Skeletal muscle tissue (tissue), 4 donors: ENCODE results near the gene SMIM9. TPM values are rescaled to one million over a fixed set of nuclear protein-coding genes. Genes with fewer than 3 reads are reported as not detected.

Source experiments
- H3K27ac ChIP-seq: one replicate; pipeline ENCODE4 v1.7.0; 2013; ENCODE audit warnings: mild to moderate bottlenecking, low read depth, low read length, inconsistent platforms
- H3K27me3 ChIP-seq, 3 donors: one replicate each; pipeline ENCODE4 v1.7.0; 2013; ENCODE audit warnings: low read length in 3 of 3; ENCODE audit not compliant: control insufficient read depth in 3 of 3, insufficient read depth in 3 of 3
- H3K36me3 ChIP-seq, 3 donors: one replicate each; pipeline ENCODE4 v1.7.0; 2013; ENCODE audit warnings: low read length in 3 of 3; ENCODE audit not compliant: control insufficient read depth in 3 of 3, insufficient read depth in 3 of 3
- H3K4me1 ChIP-seq, 3 donors: one replicate each; pipeline ENCODE4 v1.7.0; 2013; ENCODE audit warnings: low read length in 3 of 3, mild to moderate bottlenecking in 3 of 3; ENCODE audit not compliant: control insufficient read depth in 3 of 3, insufficient read depth in 3 of 3
- H3K4me3 ChIP-seq, 3 donors: one replicate each; pipeline ENCODE4 v1.7.0; 2013; ENCODE audit warnings: low read length in 3 of 3
- H3K9ac ChIP-seq, 3 donors: one replicate each; pipeline ENCODE4 v1.7.0; 2013; ENCODE audit warnings: low read length in 3 of 3, mild to moderate bottlenecking in 3 of 3, moderate library complexity in 2 of 3, low read depth in 1 of 3
- H3K9me3 ChIP-seq, 3 donors: one replicate each; pipeline ENCODE4 v1.7.0; 2013; ENCODE audit warnings: low read length in 3 of 3; ENCODE audit not compliant: control insufficient read depth in 3 of 3
- total RNA-seq: library from RNA; depleted of rRNA; stranded (reverse); fragments of >200 nt; gene quantifications from one replicate; pipeline ENCODE4 v1.2.3, GENCODE V29; 2014
- donor health status: Osteomylitis.

The SMIM9 gene
- total RNA-seq, 1 donor from 2014 or later: not detected

DNA sequence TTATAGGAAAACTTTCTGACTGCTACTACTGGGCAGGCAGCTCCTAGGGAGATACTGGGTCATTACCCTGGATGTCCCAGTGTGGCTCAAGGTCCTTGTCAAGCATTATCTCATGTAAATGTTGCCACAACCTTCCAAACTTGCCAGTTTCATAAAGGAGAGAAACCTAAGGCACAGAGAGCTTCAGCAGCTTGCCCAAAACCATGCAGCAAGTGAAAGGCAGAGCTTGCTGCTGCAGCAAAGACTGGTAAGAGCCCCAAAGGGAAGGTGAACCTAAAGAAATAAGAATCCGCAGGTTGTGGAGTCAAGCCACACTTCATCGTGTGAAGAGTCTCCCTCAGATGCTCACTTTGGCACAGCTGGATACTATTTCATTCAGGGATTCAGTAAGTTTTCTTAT lies 31.5 kb downstream of the SMIM9 start:
- Histone ChIP-seq H3K4me3 (no peak overlapping the region), H3K27me3 (no peaks in the 10 kb centered on the region), H3K27ac (no peak overlapping the region), H3K9ac (no peak overlapping the region), H3K9me3 (no peaks in the 10 kb centered on the region), H3K4me1 (peaks cover 14 to 21% (median 19%) of the 10 kb centered on the region in 3 donors), H3K36me3 (no peaks in the 10 kb centered on the region)

- no peaks in the 10 kb centered on the region for H3K27me3 ChIP-seq
- no peaks in the 10 kb centered on the region for H3K9me3 ChIP-seq
- H3K4me3 ChIP-seq: no peak overlapping the region
- peak overlapping the region; percentile 26 for H3K27ac ChIP-seq
- peaks cover 11 to 16% (median 16%) of the 10 kb centered on the region in 3 donors for H3K4me1 ChIP-seq
- H3K36me3 ChIP-seq: no peaks in the 10 kb centered on the region
- H3K9ac ChIP-seq: no peak overlapping the region
Measured at GRCh38 chrX:154800478-154801210, 33.8 kb downstream of the SMIM9 start.

DNA sequence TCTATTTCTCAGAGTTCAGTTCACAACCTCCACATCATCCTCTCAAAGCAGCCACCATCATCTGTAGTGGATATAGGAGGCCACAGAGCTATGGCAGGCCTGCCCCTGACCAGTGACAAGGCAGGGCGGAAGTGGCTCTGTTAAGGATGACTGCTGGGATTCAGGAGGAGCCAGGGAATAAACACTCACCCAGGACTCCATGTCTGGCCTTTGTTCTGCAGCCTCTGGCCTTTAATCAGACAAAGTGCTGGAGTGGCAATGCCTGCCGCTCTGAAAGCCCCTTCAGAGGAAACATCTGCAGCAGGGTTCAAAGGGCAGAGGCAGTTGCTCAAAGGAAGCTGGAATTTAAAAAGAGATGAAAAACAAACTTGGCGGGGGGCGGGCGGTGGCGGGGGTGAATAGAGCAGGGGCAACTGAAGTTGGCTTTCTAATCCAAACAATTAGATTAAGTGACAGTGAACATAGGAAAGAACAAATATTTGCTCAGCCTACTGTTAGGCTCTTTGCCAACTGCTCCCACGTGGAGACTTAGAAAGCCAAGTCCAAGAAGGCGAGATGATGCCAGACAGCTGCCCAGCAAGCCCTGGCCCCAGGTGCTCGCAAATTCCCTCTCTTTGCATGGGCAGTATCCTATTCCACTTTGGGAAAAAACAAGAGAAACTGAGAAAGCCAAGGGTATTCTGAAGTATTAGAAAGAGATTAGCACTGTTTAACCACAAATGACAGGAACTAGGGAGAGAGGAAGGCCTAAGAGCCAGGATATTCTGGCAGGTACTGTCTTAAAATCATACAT lies 34.7 kb downstream of the SMIM9 start:
- H3K9me3 ChIP-seq: no peaks in the 10 kb centered on the region
- peak overlapping the region in 1 of 3 donors; percentile 10 for H3K9ac ChIP-seq
- no peaks in the 10 kb centered on the region for H3K27me3 ChIP-seq
- peaks cover 11 to 16% (median 16%) of the 10 kb centered on the region in 3 donors for H3K4me1 ChIP-seq
- no peaks in the 10 kb centered on the region for H3K36me3 ChIP-seq
- no peak overlapping the region for H3K4me3 ChIP-seq
- peak overlapping the region; percentile 34 for H3K27ac ChIP-seq

- no peak overlapping the region for H3K4me3 ChIP-seq
- no peak overlapping the region for H3K9ac ChIP-seq
- H3K4me1 ChIP-seq: peaks cover 2 to 7% (median 7%) of the 10 kb centered on the region in 3 donors
- H3K36me3 ChIP-seq: no peaks in the 10 kb centered on the region
- H3K9me3 ChIP-seq: no peaks in the 10 kb centered on the region
- H3K27me3 ChIP-seq: no peaks in the 10 kb centered on the region
- H3K27ac ChIP-seq: no peak overlapping the region
Measured at GRCh38 chrX:154797006-154797405, 37.5 kb downstream of the SMIM9 start.

- H3K27ac ChIP-seq: no peak overlapping the region
Measured at GRCh38 chrX:154795016-154795415, 39.4 kb downstream of the SMIM9 start.

GRCh38 chrX:154793084-154793795 lies 41.2 kb downstream of the SMIM9 start:
- Histone ChIP-seq H3K9ac (no peak overlapping the region), H3K9me3 (no peaks in the 10 kb centered on the region), H3K27me3 (no peaks in the 10 kb centered on the region), H3K4me1 (no peaks in the 10 kb centered on the region), H3K4me3 (no peak overlapping the region), H3K27ac (no peak overlapping the region), H3K36me3 (no peaks in the 10 kb centered on the region)

More at GRCh38 chrX:154795016-154795415, 39.4 kb downstream of the SMIM9 start:
- Histone ChIP-seq H3K4me1 (peaks cover under 1 to 2% (median under 1%) of the 10 kb centered on the region in 3 donors), H3K9ac (no peak overlapping the region), H3K9me3 (no peaks in the 10 kb centered on the region), H3K36me3 (no peaks in the 10 kb centered on the region), H3K4me3 (no peak overlapping the region), H3K27me3 (no peaks in the 10 kb centered on the region)

- H3K27me3 ChIP-seq: no peaks in the 10 kb centered on the region
- no peak overlapping the region for H3K9ac ChIP-seq
- H3K27ac ChIP-seq: no peak overlapping the region
- H3K4me3 ChIP-seq: no peak overlapping the region
- no peaks in the 10 kb centered on the region for H3K4me1 ChIP-seq
- no peaks in the 10 kb centered on the region for H3K9me3 ChIP-seq
- H3K36me3 ChIP-seq: no peaks in the 10 kb centered on the region
Measured at GRCh38 chrX:154791939-154792338, 42.5 kb downstream of the SMIM9 start.

- H3K9me3 ChIP-seq: no peaks in the 10 kb centered on the region
- H3K27me3 ChIP-seq: no peaks in the 10 kb centered on the region
- no peak overlapping the region for H3K9ac ChIP-seq
- H3K4me1 ChIP-seq: no peaks in the 10 kb centered on the region
- H3K27ac ChIP-seq: no peak overlapping the region
- H3K36me3 ChIP-seq: no peaks in the 10 kb centered on the region
- no peak overlapping the region for H3K4me3 ChIP-seq
Measured at GRCh38 chrX:154791467-154791866, 43.0 kb downstream of the SMIM9 start.

GRCh38 chrX:154785716-154786115 lies 48.7 kb downstream of the SMIM9 start:
- Histone ChIP-seq H3K36me3 (peaks cover 0 to 7% (median 5%) of the 10 kb centered on the region in 3 donors), H3K4me3 (no peak overlapping the region)

More at GRCh38 chrX:154785716-154786115, 48.7 kb downstream of the SMIM9 start:
- H3K27ac ChIP-seq: no peak overlapping the region
- no peaks in the 10 kb centered on the region for H3K27me3 ChIP-seq
- no peaks in the 10 kb centered on the region for H3K4me1 ChIP-seq
- H3K9me3 ChIP-seq: no peaks in the 10 kb centered on the region
- H3K9ac ChIP-seq: no peak overlapping the region
